Esophagus muscularis mucosa (tissue), 3 donors: ENCODE results near the gene FANCD2.

Experiments
- CTCF ChIP-seq, 3 experiments: fragments of 200-600 bp in 2 of 3; fragments of 450-650 bp in 1 of 3; sonication (generic) in 2 of 3; IDR thresholded peaks; one replicate each; pipeline ENCODE4 v1.5.1; 2017 to 2019; ENCODE audit warnings: antibody characterized with exemption in 3 of 3, mild to moderate bottlenecking in 2 of 3, moderate library complexity in 1 of 3
- POLR2A ChIP-seq: fragments of 450-650 bp; IDR thresholded peaks from one replicate; pipeline ENCODE4 v1.6.1; 2017; ENCODE audit warnings: antibody characterized with exemption, moderate library complexity, mild to moderate bottlenecking, low read depth
- POLR2AphosphoS5 ChIP-seq, 2 donors: sonication (generic); formaldehyde crosslinking; IDR thresholded peaks; one replicate each; pipeline ENCODE4 v1.6.1; 2017; ENCODE audit warnings: antibody characterized with exemption in 2 of 2

- TF ChIP-seq POLR2AphosphoS5 (IDR thresholded peaks at IDR 0.05) (no peak), CTCF (IDR thresholded peaks at IDR 0.05) (no peak), POLR2A (no peak)
These were observed 46.0 kb upstream of the FANCD2 start for GRCh38 chr3:9980251-9980650.
